ENCODE results near the gene MAP3K13.
"Not testable (repeated sequence)": the region's sequence is repeated elsewhere in the genome, so short reads cannot be mapped to it uniquely, and the experiment has no call there.

The MAP3K13 gene

DNA sequence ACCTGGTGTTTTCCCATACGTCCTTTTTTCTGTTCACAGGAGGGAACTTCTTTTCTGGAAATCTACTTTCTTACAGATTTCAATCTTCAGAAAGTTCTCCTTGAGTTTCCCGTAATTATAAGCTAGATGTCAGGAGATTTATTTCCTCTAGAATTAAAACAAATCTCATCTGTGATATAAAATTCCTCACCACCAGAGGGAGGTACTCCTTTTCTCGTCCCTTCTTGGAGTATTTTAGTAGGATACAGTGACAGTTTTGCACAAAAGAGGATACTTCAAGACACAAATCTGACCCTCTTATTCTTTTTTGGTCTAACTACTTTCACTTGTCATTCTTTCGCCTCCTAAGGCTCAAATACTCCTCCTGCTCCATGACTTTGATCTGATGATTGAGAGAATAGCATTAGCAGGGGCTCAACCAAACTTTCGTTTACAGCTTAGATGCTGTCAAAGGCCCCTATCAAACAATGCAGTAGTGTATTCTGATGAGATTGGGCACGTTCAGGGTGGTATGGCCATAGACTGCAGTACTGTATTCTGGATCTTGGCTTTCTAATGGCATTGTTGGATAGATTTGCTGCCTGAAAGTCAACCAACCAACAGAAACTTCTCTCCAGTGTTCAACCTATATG lies 97.9 kb downstream of the MAP3K13 start:
- peak; percentile 48 for DNase-seq (ENCODE audit: low read depth in 2 of 2)

GRCh38 chr3:185465471-185465870 lies 102.5 kb downstream of the MAP3K13 start:
- no peak overlapping the region for H3K4me3 ChIP-seq (replicated peaks in 1 of 2; ENCODE audit: low read depth in 2 of 2, low read length in 2 of 2)
- TF ChIP-seq, protein P1, sequence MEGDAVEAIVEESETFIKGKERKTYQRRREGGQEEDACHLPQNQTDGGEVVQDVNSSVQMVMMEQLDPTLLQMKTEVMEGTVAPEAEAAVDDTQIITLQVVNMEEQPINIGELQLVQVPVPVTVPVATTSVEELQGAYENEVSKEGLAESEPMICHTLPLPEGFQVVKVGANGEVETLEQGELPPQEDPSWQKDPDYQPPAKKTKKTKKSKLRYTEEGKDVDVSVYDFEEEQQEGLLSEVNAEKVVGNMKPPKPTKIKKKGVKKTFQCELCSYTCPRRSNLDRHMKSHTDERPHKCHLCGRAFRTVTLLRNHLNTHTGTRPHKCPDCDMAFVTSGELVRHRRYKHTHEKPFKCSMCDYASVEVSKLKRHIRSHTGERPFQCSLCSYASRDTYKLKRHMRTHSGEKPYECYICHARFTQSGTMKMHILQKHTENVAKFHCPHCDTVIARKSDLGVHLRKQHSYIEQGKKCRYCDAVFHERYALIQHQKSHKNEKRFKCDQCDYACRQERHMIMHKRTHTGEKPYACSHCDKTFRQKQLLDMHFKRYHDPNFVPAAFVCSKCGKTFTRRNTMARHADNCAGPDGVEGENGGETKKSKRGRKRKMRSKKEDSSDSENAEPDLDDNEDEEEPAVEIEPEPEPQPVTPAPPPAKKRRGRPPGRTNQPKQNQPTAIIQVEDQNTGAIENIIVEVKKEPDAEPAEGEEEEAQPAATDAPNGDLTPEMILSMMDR (IDR thresholded peaks at IDR 0.05; ENCODE audit: low read depth, low read length): no peak
- no peak for DNase-seq (ENCODE audit: low read depth in 2 of 2)

More for the DNA sequence above, 97.9 kb downstream of the MAP3K13 start:
- H3K4me3 ChIP-seq (replicated peaks in 1 of 2; ENCODE audit: low read depth in 2 of 2, low read length in 2 of 2): no peak overlapping the region
- TF ChIP-seq, protein P1 (IDR thresholded peaks at IDR 0.05; ENCODE audit: low read depth, low read length): no peak

DNA sequence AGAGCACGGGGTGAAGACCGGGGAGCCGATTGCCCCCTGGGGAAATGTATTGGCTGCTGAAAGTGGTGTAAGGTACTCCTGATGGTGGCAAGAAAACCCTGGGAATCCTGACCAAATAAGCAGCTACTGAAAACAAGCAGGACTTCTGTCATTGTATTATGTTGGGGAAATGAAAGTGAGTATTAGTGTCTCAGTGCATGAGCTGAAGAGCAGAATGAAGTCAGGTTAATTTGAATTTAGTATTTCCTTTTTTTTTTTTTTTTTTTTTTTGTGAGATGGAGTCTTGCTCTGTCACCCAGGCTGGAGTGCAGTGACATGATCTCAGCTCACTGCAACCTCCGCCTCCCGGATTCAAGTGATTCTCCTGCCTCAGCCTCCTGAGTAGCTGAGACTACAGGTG lies 103.2 kb downstream of the MAP3K13 start:
- DNase-seq (ENCODE audit: low read depth in 2 of 2): not testable (repeated sequence)

GRCh38 chr3:185469542-185469941 lies 106.6 kb downstream of the MAP3K13 start:
- no peak for DNase-seq (ENCODE audit: low read depth in 2 of 2)
- TF ChIP-seq, protein P1 (IDR thresholded peaks at IDR 0.05; ENCODE audit: low read depth, low read length): no peak
- no peak overlapping the region for H3K4me3 ChIP-seq (replicated peaks in 1 of 2; ENCODE audit: low read depth in 2 of 2, low read length in 2 of 2)

More for the DNA sequence above, 103.2 kb downstream of the MAP3K13 start:
- H3K4me3 ChIP-seq (replicated peaks in 1 of 2; ENCODE audit: low read depth in 2 of 2, low read length in 2 of 2): not testable (repeated sequence)

- H3K4me3 ChIP-seq (replicated peaks in 1 of 2; ENCODE audit: low read depth in 2 of 2, low read length in 2 of 2): no peak overlapping the region
- TF ChIP-seq, protein P1 (IDR thresholded peaks at IDR 0.05; ENCODE audit: low read depth, low read length): no peak
- no peak for DNase-seq (ENCODE audit: low read depth in 2 of 2)
These were observed 107.4 kb downstream of the MAP3K13 start for GRCh38 chr3:185470323-185470722.

DNA sequence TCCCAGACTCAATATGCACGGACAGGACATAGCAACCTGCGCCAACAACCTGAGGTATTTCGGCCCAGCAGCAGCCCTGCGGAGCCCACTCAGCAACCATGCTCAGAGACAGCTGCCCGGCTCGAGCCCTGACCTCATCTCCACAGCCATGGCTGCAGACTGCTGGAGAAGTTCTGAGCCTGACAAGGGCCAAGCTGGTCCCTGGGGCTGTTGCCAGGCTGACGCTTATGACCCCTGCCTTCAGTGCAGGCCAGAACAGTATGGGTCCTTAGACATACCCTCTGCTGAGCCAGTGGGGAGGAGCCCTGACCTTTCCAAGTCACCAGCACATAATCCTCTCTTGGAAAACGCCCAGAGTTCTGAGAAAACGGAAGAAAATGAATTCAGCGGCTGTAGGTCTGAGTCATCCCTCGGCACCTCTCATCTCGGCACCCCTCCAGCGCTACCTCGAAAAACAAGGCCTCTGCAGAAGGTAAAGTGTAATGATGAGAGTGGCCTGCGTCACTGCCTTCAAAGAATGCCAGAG lies 110.4 kb downstream of the MAP3K13 start:
- TF ChIP-seq, protein P1 (IDR thresholded peaks at IDR 0.05; ENCODE audit: low read depth, low read length): no peak
- no peak overlapping the region for H3K4me3 ChIP-seq (replicated peaks in 1 of 2; ENCODE audit: low read depth in 2 of 2, low read length in 2 of 2)
- DNase-seq (ENCODE audit: low read depth in 2 of 2): peak in 1 of 2 donors; percentile 6

DNA sequence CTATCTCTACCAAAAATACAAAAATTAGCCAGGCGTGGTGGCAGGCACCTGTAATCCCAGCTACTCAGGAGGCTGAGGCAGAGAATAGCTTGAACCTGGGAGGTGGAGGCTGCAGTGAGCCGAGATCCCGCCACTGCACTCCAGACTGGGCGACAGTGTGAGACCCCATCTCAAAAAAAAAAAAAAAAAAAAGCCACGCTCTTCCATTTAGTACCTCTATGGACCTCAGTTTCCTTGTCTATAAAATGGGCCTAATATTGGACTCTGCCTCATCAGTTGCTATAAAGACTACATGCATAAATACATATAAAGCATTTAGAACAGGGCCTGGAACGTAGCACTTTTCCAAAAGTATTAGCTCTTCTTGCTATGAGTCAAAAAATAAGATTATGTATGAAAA lies 112.0 kb downstream of the MAP3K13 start:
- not testable (repeated sequence) for DNase-seq (ENCODE audit: low read depth in 2 of 2); H3K4me3 ChIP-seq (replicated peaks in 1 of 2; ENCODE audit: low read depth in 2 of 2, low read length in 2 of 2)

GRCh38 chr3:185477316-185477715 lies 114.4 kb downstream of the MAP3K13 start:
- DNase-seq (ENCODE audit: low read depth in 2 of 2): no peak
- TF ChIP-seq, protein P1 (IDR thresholded peaks at IDR 0.05; ENCODE audit: low read depth, low read length): no peak
- no peak overlapping the region for H3K4me3 ChIP-seq (replicated peaks in 1 of 2; ENCODE audit: low read depth in 2 of 2, low read length in 2 of 2)
